Calu3 (cell line): ENCODE measurements around the gene SEZ6L. TPM values are rescaled to one million over a fixed set of nuclear protein-coding genes. Genes with fewer than 3 reads are reported as not detected.

Source experiments
- BruUV-seq: library from RNA; stranded (reverse); fragments of 400-500 nt; replicated peaks from 2 replicates; lab custom pipeline; 2021; lab: Mats Ljungman, UMichigan
- CTCF ChIA-PET: fragments of 300-600 bp; sonication (Branson Sonifier 250); formaldehyde crosslinking; loops from one replicate; lab custom pipeline; 2022; ENCODE audit warnings: antibody characterized with exemption; lab: Charles Lee
- DNase-seq: peaks from one replicate; pipeline ENCODE4 v3.0.0; 2022
- H3K27ac Mint-ChIP-seq: one replicate; pipeline ENCODE4 v1.8.0; 2022; ENCODE audit warnings: mixed read lengths; ENCODE audit not compliant: unreplicated experiment
- H3K27me3 Mint-ChIP-seq: one replicate; pipeline ENCODE4 v1.8.0; 2022; ENCODE audit warnings: mixed read lengths; ENCODE audit not compliant: unreplicated experiment
- H3K36me3 Mint-ChIP-seq: one replicate; pipeline ENCODE4 v1.8.0; 2022; ENCODE audit warnings: mild to moderate bottlenecking, moderate library complexity, mixed read lengths; ENCODE audit not compliant: insufficient read depth, unreplicated experiment
- H3K4me1 Mint-ChIP-seq: one replicate; pipeline ENCODE4 v1.8.0; 2022; ENCODE audit warnings: mild to moderate bottlenecking, low read depth, mixed read lengths; ENCODE audit not compliant: unreplicated experiment
- H3K4me3 Mint-ChIP-seq: one replicate; pipeline ENCODE4 v1.8.0; 2022; ENCODE audit warnings: mild to moderate bottlenecking, low read depth, moderate library complexity, mixed read lengths; ENCODE audit not compliant: unreplicated experiment
- H3K9me3 Mint-ChIP-seq: one replicate; pipeline ENCODE4 v1.8.0; 2022; ENCODE audit warnings: low read depth, mixed read lengths; ENCODE audit not compliant: unreplicated experiment
- CTCF ChIP-seq: fragments of 200-600 bp; IDR thresholded peaks from one replicate; pipeline ENCODE4 v1.8.0; 2022; ENCODE audit warnings: antibody characterized with exemption; ENCODE audit not compliant: unreplicated experiment
- intact Hi-C: fragments of 100-400 bp; cut with micrococcal nuclease; formaldehyde crosslinking; loops from one replicate; pipeline ENCODE4 v1.10.0; 2022; ENCODE audit not compliant: unreplicated experiment
- total RNA-seq: library from RNA; stranded (reverse); gene quantifications from 2 replicates; pipeline ENCODE4 v1.2.3, GENCODE V29; 2022

SEZ6L gene
- total RNA-seq, 1 experiment from 2014 or later, result not detected

- no peak for TF ChIP-seq CTCF
- no peak overlapping the region for H3K4me3 Mint-ChIP-seq
- peaks cover 92% of the 10 kb centered on the region for H3K27me3 Mint-ChIP-seq
Observed at GRCh38 chr22:26336773-26337172, 167.5 kb downstream of the SEZ6L start.

GRCh38 chr22:26339755-26340154 lies 170.5 kb downstream of the SEZ6L start:
- Mint-ChIP-seq H3K4me1 (no peaks in the 10 kb centered on the region), H3K27ac (no peak overlapping the region), H3K27me3 (peaks cover 97% of the 10 kb centered on the region), H3K4me3 (no peak overlapping the region), H3K9me3 (no peaks in the 10 kb centered on the region), H3K36me3 (no peaks in the 10 kb centered on the region)
- BruUV-seq, result no TSS peak
- TF ChIP-seq CTCF, result no peak
- CTCF ChIA-PET, result no interaction called here
- DNase-seq, result no peak
- intact Hi-C loops, result no loop called here

More at GRCh38 chr22:26336773-26337172, 167.5 kb downstream of the SEZ6L start:
- BruUV-seq, result no TSS peak
- H3K4me1 Mint-ChIP-seq, result no peaks in the 10 kb centered on the region
- no peaks in the 10 kb centered on the region for H3K9me3 Mint-ChIP-seq
- CTCF ChIA-PET, result interaction anchor here (0.6 kb wide), 1 partner anchor 24 kb away, joined by 3 read pairs; no protein-coding TSS in a partner anchor
- no peaks in the 10 kb centered on the region for H3K36me3 Mint-ChIP-seq
- intact Hi-C loops, result no loop called here
- H3K27ac Mint-ChIP-seq, result no peak overlapping the region
- DNase-seq, result no peak

- no peak overlapping the region for H3K27ac Mint-ChIP-seq
- H3K9me3 Mint-ChIP-seq, result no peaks in the 10 kb centered on the region
- H3K4me1 Mint-ChIP-seq, result no peaks in the 10 kb centered on the region
- CTCF ChIA-PET, result no interaction called here
- BruUV-seq, result no TSS peak
- no peaks in the 10 kb centered on the region for H3K36me3 Mint-ChIP-seq
- TF ChIP-seq CTCF, result no peak
- intact Hi-C loops, result no loop called here
- H3K4me3 Mint-ChIP-seq, result no peak overlapping the region
- DNase-seq, result no peak
- peaks cover 96% of the 10 kb centered on the region for H3K27me3 Mint-ChIP-seq
Observed at GRCh38 chr22:26342745-26343410, 173.6 kb downstream of the SEZ6L start.

- TF ChIP-seq CTCF, result no peak
- Mint-ChIP-seq H3K27me3 (peaks cover 92% of the 10 kb centered on the region), H3K27ac (no peak overlapping the region), H3K36me3 (no peaks in the 10 kb centered on the region), H3K4me3 (no peak overlapping the region), H3K4me1 (no peaks in the 10 kb centered on the region), H3K9me3 (no peaks in the 10 kb centered on the region)
- CTCF ChIA-PET, result interaction anchor here (0.5 kb wide), 1 partner anchor 631 kb away, joined by 4 read pairs; no protein-coding TSS in a partner anchor
- DNase-seq, result no peak
- intact Hi-C loops, result no loop called here
- BruUV-seq, result no TSS peak
Observed at GRCh38 chr22:26345496-26345895, 176.2 kb downstream of the SEZ6L start.
